Measurements from ENCODE around the gene ASB8.

The ASB8 gene

DNA sequence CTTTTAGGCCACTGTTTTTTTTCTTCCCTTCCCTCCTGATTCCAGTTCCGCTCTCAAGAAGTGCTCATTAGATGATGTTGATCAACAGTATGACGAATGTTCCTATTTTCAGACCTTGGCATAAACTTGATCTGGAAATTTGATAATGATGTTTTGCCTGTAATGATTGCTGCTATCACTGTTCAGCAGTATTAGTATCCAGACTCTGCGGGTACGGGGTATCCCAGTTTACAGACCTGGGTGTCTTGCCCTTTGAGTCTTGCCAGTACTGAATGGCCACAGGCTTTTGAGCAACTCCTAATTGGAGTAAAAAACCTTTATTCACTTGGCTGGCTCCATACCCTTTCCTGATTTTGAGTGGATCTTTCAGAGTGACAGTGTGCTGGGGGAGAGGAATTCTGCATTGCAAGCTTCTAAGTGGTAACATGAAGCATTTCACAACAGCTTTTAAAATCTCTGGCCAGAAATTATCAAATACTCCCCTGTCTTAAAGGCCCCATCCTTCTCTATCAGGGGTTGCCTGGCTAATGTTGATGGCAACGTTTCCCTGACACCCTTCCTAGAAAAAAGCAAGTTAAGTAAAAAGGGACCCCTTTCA lies 5.9 kb upstream of the ASB8 start:
- Histone ChIP-seq H3K9me3 (replicated peaks; ENCODE audit: insufficient read depth, low read length) (no peaks in the 10 kb centered on the region), H2AFZ (ENCODE audit: low read length) (no peak overlapping the region), H3K79me2 (ENCODE audit: low read length) (no peaks in the 10 kb centered on the region), H3K27ac (ENCODE audit: low read length) (no peak overlapping the region), H3K36me3 (replicated peaks; ENCODE audit: insufficient read depth, low read length) (no peaks in the 10 kb centered on the region), H3K27me3 (replicated peaks; ENCODE audit: insufficient read depth, low read length) (no peaks in the 10 kb centered on the region), H3F3A (ENCODE audit: insufficient read depth, low read length) (no peaks in the 10 kb centered on the region), H3K9me2 (replicated peaks; ENCODE audit: insufficient read depth, low read length) (no peaks in the 10 kb centered on the region), H3K4me3 (ENCODE audit: low read length) (no peak overlapping the region), H3K4me1 (ENCODE audit: low read length) (no peaks in the 10 kb centered on the region), H3K4me2 (ENCODE audit: low read depth, low read length) (no peak overlapping the region), H4K20me1 (ENCODE audit: insufficient read depth, low read length) (no peaks in the 10 kb centered on the region), H3K9ac (ENCODE audit: low read length) (no peak overlapping the region)
- TF ChIP-seq EZH2phosphoT487 (IDR thresholded peaks at IDR 0.05; ENCODE audit: low read length), result no peak
- TF ChIP-seq EZH2 (optimal IDR thresholded peaks at IDR 0.05; ENCODE audit: low read depth, low read length), result no peak
- TF ChIP-seq, protein P1, sequence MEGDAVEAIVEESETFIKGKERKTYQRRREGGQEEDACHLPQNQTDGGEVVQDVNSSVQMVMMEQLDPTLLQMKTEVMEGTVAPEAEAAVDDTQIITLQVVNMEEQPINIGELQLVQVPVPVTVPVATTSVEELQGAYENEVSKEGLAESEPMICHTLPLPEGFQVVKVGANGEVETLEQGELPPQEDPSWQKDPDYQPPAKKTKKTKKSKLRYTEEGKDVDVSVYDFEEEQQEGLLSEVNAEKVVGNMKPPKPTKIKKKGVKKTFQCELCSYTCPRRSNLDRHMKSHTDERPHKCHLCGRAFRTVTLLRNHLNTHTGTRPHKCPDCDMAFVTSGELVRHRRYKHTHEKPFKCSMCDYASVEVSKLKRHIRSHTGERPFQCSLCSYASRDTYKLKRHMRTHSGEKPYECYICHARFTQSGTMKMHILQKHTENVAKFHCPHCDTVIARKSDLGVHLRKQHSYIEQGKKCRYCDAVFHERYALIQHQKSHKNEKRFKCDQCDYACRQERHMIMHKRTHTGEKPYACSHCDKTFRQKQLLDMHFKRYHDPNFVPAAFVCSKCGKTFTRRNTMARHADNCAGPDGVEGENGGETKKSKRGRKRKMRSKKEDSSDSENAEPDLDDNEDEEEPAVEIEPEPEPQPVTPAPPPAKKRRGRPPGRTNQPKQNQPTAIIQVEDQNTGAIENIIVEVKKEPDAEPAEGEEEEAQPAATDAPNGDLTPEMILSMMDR (IDR thresholded peaks at IDR 0.05; ENCODE audit: low read length), result no peak
- no peak for DNase-seq

DNA sequence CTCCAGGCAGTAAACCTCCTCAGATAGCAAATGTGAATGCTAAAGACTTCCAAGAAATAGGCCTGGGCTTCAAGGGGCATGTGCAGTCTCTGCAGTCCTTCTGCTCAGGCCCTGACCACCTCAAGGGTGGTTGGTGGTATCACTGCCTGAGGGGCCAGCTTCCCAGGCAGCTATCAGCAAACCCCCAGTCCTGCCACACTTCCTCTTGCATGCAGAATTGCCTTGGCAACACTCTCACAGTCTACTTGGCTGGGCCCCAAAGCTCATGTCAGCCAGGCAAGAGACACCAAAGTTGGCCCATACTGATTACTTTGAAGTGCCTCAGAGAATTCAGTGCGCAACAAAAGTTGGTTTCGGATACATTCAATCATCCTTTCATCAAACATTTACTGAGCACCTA lies 3.5 kb upstream of the ASB8 start:
- TF ChIP-seq EZH2 (optimal IDR thresholded peaks at IDR 0.05; ENCODE audit: low read depth, low read length) (no peak), EZH2phosphoT487 (IDR thresholded peaks at IDR 0.05; ENCODE audit: low read length) (no peak)
- TF ChIP-seq, protein P1 (IDR thresholded peaks at IDR 0.05; ENCODE audit: low read length), result no peak
- Histone ChIP-seq H3K36me3 (replicated peaks; ENCODE audit: insufficient read depth, low read length) (no peaks in the 10 kb centered on the region), H3K4me1 (ENCODE audit: low read length) (peaks cover 5% of the 10 kb centered on the region), H3K9me3 (replicated peaks; ENCODE audit: insufficient read depth, low read length) (no peaks in the 10 kb centered on the region), H3K9me2 (replicated peaks; ENCODE audit: insufficient read depth, low read length) (no peaks in the 10 kb centered on the region), H3F3A (ENCODE audit: insufficient read depth, low read length) (no peaks in the 10 kb centered on the region), H3K9ac (ENCODE audit: low read length) (no peak overlapping the region), H3K4me2 (ENCODE audit: low read depth, low read length) (no peak overlapping the region), H3K79me2 (ENCODE audit: low read length) (peaks cover 14% of the 10 kb centered on the region), H3K27ac (ENCODE audit: low read length) (no peak overlapping the region), H4K20me1 (ENCODE audit: insufficient read depth, low read length) (no peaks in the 10 kb centered on the region), H3K27me3 (replicated peaks; ENCODE audit: insufficient read depth, low read length) (no peaks in the 10 kb centered on the region), H2AFZ (ENCODE audit: low read length) (no peak overlapping the region), H3K4me3 (ENCODE audit: low read length) (no peak overlapping the region)
- no peak for DNase-seq

DNA sequence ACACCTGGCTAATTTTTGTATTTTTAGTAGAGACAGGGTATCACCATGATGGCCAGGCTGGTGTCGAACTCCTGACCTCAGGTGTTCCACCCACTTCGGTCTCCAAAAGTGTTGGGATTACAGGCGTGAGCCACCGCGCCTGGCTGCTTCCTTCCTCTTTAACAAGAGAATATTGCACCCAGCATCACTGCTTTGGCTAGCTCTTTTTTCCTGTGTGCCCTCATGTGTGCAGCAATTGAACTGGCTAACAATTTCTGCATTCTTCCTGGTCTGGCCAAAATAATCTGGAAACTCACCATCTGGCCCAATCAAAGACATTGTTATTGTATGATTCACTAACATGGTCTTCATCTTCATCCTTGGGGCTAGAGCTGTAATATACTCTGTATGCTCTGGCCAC lies 2.7 kb upstream of the ASB8 start:
- Histone ChIP-seq H2AFZ (ENCODE audit: low read length) (no peak overlapping the region), H3K79me2 (ENCODE audit: low read length) (peaks cover 18% of the 10 kb centered on the region), H3F3A (ENCODE audit: insufficient read depth, low read length) (no peaks in the 10 kb centered on the region), H3K36me3 (replicated peaks; ENCODE audit: insufficient read depth, low read length) (no peaks in the 10 kb centered on the region), H3K9me3 (replicated peaks; ENCODE audit: insufficient read depth, low read length) (no peaks in the 10 kb centered on the region), H3K9me2 (replicated peaks; ENCODE audit: insufficient read depth, low read length) (no peaks in the 10 kb centered on the region), H3K4me2 (ENCODE audit: low read depth, low read length) (no peak overlapping the region), H3K27ac (ENCODE audit: low read length) (no peak overlapping the region), H3K9ac (ENCODE audit: low read length) (no peak overlapping the region), H3K27me3 (replicated peaks; ENCODE audit: insufficient read depth, low read length) (no peaks in the 10 kb centered on the region), H3K4me3 (ENCODE audit: low read length) (no peak overlapping the region), H3K4me1 (ENCODE audit: low read length) (peaks cover 5% of the 10 kb centered on the region), H4K20me1 (ENCODE audit: insufficient read depth, low read length) (no peaks in the 10 kb centered on the region)
- TF ChIP-seq, protein P1 (IDR thresholded peaks at IDR 0.05; ENCODE audit: low read length), result no peak
- no peak for TF ChIP-seq EZH2 (optimal IDR thresholded peaks at IDR 0.05; ENCODE audit: low read depth, low read length)
- TF ChIP-seq EZH2phosphoT487 (IDR thresholded peaks at IDR 0.05; ENCODE audit: low read length), result no peak
- no peak for DNase-seq
